ENCODE data around the gene PLEKHF1.
A peak's percentile ranks its signal among the peaks of the same experiment; 100 is the strongest.
"Not testable (repeated sequence)": the region's sequence is repeated elsewhere in the genome, so short reads cannot be mapped to it uniquely, and the experiment has no call there.

The PLEKHF1 gene

DNA sequence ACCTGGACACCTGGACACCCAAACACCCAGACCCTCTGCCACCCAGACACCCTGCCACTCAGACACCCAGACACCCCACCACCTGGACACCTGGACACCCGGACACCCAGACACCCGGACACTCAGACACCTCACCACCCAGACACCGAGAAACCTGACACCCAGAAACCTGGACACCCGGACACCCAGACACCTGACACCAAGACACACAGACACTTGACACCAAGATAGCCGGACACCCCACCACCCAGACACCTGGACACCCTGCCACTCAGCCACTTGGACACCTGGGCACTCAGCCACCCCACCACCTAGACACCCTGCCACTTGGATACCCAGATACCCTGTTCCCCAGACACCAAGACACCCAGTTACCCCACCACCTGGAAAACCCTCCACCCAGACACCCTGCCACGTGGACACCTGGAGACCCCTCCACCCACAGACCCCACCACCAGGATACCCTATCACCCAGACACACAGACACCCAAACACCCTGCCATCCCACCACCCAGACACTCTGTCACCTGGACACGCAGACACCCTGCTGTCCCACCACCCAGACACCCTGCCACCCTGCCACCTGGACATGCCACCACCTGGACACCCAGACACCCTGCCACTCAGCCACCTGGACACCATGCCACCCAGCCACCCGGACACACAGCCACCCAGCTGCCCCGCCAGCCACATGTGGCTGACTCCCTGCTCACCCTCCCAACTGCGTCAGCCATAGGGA is 32.4 kb downstream of the PLEKHF1 start:
- DNase-seq (ENCODE audit: low spot score), result no peak

DNA sequence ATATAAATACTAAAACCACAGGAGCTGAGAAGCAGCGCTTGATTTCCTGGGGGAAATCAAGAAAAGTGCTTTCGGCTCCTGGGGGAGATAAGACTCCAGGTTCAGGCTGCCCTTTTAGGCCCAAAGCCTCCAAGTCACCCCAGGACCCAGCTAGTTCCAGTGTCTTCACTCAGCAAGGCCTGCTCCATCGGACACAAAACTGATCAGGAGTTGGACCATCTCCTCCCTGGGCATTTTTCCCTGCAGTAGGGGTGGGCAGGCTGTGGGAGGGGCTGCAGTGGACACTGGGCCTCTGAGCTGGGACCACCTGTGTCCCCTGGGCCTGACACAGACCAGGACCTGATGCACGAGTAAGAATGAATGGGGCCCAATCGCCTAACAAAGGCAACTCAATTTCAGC is 34.6 kb downstream of the PLEKHF1 start:
- no peak for DNase-seq (ENCODE audit: low spot score)

- DNase-seq (ENCODE audit: low spot score), result no peak
Observed at GRCh38 chr19:29700498-29700897, 35.2 kb downstream of the PLEKHF1 start.

GRCh38 chr19:29702161-29702962 is 37.1 kb downstream of the PLEKHF1 start:
- no peak for DNase-seq (ENCODE audit: low spot score)

DNA sequence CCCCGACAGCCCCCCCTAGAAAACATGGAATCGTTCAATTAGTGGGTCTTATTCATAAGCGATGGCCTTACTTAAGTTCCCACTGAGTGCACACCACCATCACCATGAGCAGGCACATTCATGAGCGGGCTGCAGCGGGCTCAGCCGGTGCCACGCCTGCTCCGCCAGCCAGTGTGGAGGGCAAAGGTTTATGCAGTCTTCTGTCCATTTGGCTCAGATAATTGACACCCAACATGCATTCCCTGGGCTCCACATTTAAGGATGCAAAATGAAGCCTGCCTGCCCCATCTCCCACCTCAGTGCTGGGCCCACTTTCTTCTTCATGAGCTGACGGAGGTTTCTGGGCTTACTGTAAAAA is 37.7 kb downstream of the PLEKHF1 start:
- DNase-seq (ENCODE audit: low spot score), result no peak

GRCh38 chr19:29704562-29705558 is 39.6 kb downstream of the PLEKHF1 start:
- no peak for DNase-seq (ENCODE audit: low spot score)

DNA sequence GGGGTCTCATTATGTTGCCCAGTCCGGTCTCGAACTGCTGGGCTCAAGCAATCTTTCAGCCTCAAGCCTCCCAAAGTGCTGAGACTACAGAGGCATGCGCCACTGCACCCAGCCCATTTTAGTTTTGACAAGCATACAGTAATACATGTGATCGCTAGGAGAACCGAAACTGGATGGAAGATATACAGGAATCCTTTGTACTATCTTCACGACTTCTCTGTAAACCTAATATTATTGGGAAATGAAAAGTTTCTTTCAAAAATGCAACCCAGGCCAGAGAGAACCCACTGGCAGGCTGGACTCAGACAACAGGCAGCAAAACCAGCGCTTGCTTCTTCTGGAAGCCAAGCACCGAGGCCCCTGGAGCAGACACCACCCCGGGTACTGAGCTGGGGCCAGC is 40.4 kb downstream of the PLEKHF1 start:
- DNase-seq (ENCODE audit: low spot score), result no peak

DNA sequence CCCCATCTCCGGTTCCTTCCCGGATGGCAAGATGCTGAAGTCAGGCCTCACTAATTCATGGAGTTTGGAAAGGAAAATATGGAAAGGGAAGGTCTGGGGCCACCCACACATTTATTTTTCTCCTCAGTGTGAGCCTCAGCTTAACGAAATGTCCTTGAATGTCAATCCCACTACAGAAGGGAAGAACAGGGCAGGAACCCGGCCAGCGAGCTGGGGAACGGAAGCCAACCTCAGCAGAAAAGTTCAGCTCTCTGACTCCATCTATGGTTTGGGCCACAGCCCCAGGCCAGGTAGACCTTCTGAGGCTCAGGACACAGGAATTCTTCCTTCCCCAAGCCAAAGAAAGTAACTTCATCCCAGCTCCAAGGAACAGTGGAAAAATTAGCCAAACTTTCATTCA is 41.4 kb downstream of the PLEKHF1 start:
- no peak for DNase-seq (ENCODE audit: low spot score)

DNA sequence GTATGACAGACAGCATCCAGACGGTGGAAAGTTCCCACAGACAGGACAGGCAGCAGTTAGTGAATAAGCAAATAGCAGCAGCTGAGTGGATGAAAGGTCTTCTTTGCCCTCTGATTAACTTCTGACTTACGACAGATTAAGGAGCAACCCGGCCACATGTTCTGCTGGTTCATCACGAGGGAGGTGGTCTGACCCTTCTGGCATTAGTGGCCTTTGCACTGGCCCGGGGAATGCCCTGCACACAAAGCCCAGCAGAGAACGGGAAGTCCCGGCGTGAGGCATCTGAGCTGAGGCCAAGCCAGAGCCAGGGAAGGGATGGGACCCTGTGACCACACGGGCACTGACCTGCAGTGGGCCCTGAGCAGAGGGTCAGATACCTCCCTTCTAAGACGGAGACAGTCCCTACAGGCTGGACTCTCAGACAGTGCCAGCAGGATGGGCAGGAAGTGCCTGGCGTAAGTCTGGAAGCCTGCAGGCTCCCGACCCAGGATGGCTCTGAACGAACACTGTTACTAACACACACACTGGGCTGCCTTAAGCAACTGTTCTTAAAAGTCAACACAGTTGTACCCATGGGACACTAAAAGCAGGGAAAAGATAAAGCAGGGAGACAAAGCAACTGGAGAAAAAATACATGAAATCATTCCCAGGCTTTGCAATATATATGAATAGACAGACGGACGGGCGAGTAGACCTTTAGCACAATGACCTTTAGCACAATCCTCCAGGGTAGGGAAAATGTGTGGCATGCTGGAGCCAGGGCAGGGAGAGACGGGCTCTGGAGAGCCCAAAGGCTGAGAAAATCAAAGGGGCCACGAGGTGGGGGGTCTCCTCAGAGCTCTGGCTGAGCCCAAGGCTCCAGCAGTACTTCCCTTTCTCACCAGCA is 43.5 kb downstream of the PLEKHF1 start:
- DNase-seq (ENCODE audit: low spot score), result no peak

DNA sequence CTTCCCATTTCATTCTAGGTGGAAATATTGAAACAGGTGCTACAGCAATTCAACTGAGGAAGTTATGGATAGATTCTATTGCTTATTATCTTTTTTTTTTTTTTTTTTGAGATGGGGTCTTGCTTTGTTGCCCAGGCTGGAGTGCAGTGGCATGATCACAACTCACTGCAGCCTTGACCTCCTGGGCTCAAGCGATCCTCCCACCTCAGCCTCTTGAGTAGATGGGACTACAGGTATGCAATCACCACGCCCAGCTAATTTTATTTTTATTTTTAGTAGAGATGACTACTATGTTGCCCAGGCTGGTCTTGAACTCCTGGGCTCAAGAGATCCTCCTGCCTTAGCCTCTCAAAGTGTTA is 44.2 kb downstream of the PLEKHF1 start:
- DNase-seq (ENCODE audit: low spot score), result not testable (repeated sequence)

DNA sequence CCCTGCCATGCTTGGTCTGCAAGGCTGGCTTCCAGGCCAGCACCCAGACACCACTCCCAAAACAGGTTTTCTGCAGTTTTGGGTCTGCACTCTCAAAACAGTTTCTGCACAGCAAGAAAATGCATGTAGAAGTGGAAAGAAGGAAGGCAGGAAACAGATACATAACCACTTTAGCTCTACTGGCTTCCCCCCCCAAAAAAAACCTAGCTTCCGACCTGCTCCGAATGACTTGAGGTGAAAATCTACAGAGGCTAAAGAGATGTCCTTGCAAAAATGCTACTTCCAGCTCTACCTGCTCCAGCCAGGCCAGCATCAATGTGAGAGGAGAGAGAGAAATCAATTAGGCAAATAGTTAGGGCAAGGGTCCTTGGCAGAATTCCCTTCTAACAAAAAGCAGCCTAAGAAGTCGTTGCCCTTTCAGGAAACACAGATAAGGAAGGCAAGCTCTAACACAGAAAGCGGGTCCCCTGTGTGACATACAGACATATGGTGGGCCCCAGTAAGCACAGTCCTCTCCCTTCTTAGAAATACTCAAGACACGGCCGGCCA is 46.4 kb downstream of the PLEKHF1 start:
- DNase-seq (ENCODE audit: low spot score), result no peak

DNA sequence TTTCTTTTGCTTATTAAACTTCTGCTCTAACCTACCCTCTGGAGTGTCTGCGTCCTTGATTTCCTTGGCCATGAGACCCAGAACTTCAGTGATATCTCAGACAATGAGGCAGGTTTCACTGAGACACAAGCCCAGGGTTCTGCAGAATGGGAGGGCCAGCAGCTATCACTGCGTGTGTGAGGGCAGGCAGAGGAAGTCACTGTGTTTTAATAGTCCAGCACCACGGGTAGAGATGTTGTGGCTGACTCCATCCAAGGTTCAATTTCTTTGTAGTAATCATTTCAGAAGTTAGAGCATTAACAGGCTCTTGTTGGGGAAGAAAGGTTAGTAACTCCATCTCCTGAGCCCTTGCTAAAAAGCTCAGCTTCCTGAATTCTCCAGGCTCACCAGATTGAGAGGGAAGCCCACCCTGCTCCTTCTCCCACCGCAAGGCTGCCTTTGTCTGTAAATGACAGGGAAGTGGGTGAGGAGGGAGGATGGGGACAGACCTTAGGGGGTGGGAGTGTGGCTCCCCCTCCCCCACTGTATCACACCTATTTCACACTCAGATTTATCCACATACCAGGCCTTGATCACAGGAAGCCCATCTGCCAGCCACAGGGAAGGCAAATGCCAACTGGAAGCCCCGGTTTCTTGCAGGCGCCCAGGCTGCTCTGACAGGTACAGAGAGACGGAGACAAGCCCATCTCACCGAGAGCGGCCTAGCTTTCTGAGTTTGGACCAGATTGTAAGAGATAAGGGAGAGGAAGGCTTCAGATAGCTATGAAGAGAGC is 47.7 kb downstream of the PLEKHF1 start:
- no peak for DNase-seq (ENCODE audit: low spot score)

DNA sequence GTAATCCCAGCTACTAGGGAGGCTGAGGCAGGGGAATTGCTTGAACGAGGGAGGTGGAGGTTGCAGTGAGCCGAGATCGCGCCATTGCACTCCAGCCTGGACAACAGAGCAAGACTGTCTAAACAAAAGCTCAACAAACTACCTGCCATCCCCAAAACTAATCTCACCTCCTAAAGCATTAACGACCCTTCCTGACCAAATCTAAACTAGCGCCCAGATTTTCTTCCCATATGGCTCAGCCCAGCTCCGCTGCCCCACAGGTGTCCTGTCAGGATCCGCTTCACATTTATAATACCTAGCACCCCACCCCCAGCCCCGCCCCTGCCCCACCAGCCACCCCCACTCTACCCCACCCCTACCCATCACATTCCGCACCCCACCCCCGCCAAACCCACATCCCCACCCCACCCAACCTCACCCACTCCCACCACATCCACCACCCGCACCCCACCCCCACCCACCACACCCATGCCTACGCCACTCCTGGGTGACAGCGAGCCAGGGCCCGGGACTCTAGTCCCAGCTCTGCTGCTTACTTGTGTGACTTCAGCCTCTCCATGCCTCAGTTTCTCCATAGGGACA is 49.2 kb downstream of the PLEKHF1 start:
- DNase-seq (ENCODE audit: low spot score), result no peak

GRCh38 chr19:29714953-29715700 is 49.9 kb downstream of the PLEKHF1 start, which contains the start of gene C19orf12:
TSS of gene C19orf12 (minus strand) at chr19:29715261. CDS start at chr19:29708413, 6,848 bp downstream.
- peak; percentile 60 for DNase-seq (ENCODE audit: low spot score)

- no peak for DNase-seq (ENCODE audit: low spot score)
Observed at GRCh38 chr19:29715701-29716581, 50.7 kb downstream of the PLEKHF1 start.

DNA sequence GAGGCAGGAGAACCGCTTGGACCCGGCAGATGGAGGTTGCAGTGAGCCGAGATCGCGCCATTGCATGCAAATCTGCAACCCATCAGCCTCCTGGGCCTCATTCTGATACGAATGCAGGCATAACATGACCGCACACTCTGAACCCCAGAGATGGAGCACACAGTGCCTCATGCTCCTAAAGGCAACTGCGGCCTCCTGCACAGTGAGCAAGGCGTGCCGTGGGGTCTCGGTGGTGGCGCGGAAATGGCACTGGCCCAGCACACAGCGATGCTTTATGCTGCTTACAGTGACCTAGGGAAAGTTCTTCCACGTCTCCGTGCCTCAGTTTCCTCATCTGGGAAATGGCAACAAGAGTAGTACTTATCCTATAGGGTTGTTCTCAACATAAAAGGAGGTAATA is 51.8 kb downstream of the PLEKHF1 start:
- no peak for DNase-seq (ENCODE audit: low spot score)

DNA sequence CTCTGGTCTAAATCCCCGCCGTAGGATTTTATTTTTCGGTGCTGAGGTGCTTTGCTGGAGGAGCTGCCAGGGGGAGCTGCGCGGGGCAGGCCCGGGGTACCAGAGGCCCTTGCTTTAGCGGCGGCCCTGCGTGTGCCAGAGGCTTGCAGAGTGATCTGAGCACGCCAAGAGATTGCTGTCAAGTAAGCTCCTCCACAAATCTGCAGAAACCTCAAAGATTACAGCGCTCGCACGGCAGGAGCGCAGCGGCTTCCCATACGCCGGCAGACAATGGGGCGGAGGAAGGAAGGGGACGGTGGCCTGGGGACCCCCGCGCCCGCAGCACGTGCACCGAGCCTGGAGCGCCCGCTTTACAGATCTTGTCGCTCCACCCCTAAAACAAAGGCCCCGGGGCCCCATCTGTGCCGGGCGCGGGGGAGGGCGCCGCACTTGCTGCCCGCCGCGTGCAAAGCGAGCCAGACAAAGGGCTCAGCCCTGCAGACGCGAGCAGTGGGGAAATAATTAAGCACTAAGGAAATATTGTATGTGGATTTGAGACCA is 58.9 kb downstream of the PLEKHF1 start:
- DNase-seq (ENCODE audit: low spot score), result no peak
